Activated CD4-positive, alpha-beta T cell treated with anti-CD3 and anti-CD28 coated beads, Interleukin-2, amount 10 ng/mL, durations not matched to agents 7 days and 5 days (primary cell): Measurements from ENCODE around the gene ARHGEF11. TPM values are rescaled to one million over a fixed set of nuclear protein-coding genes. Genes with fewer than 3 reads are reported as not detected.
A peak's percentile ranks its signal among the peaks of the same experiment; 100 is the strongest.

Experiments
- CTCF ChIA-PET: fragments of 350-600 bp; sonication (Branson Sonifier 250); formaldehyde crosslinking; loops from one replicate; lab custom pipeline; 2021; ENCODE audit warnings: antibody characterized with exemption; lab: Charles Lee
- POLR2A ChIA-PET: fragments of 350-600 bp; sonication (Branson Sonifier 250); formaldehyde crosslinking; loops from one replicate; lab custom pipeline; 2021; ENCODE audit warnings: antibody characterized with exemption; lab: Charles Lee
- DNase-seq: peaks from one replicate; pipeline ENCODE4 v3.0.0-alpha.2; 2020
- H3K27ac Mint-ChIP-seq: one replicate; pipeline ENCODE4 v1.8.0; 2021; ENCODE audit warnings: mild to moderate bottlenecking, moderate library complexity, mixed read lengths
- H3K27me3 Mint-ChIP-seq: one replicate; pipeline ENCODE4 v1.8.0; 2021; ENCODE audit warnings: mixed read lengths
- H3K36me3 Mint-ChIP-seq: one replicate; pipeline ENCODE4 v1.8.0; 2021; ENCODE audit warnings: low read depth, mixed read lengths
- H3K4me1 Mint-ChIP-seq: one replicate; pipeline ENCODE4 v1.8.0; 2021; ENCODE audit warnings: mixed read lengths
- H3K4me3 Mint-ChIP-seq: one replicate; pipeline ENCODE4 v1.8.0; 2021; ENCODE audit warnings: mild to moderate bottlenecking, moderate library complexity, mixed read lengths
- H3K9me3 Mint-ChIP-seq: one replicate; pipeline ENCODE4 v1.8.0; 2021; ENCODE audit warnings: mixed read lengths
- total RNA-seq, 2 experiments: library from RNA; stranded (reverse); gene quantifications; one replicate each; pipeline ENCODE4 v1.2.3, GENCODE V29; 2021

ARHGEF11 gene, protein sequence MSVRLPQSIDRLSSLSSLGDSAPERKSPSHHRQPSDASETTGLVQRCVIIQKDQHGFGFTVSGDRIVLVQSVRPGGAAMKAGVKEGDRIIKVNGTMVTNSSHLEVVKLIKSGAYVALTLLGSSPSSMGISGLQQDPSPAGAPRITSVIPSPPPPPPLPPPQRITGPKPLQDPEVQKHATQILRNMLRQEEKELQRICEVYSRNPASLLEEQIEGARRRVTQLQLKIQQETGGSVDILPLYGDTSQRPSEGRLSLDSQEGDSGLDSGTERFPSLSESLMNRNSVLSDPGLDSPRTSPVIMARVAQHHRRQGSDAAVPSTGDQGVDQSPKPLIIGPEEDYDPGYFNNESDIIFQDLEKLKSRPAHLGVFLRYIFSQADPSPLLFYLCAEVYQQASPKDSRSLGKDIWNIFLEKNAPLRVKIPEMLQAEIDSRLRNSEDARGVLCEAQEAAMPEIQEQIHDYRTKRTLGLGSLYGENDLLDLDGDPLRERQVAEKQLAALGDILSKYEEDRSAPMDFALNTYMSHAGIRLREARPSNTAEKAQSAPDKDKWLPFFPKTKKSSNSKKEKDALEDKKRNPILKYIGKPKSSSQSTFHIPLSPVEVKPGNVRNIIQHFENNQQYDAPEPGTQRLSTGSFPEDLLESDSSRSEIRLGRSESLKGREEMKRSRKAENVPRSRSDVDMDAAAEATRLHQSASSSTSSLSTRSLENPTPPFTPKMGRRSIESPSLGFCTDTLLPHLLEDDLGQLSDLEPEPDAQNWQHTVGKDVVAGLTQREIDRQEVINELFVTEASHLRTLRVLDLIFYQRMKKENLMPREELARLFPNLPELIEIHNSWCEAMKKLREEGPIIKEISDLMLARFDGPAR (N-terminal part only)
- 10 to 100 TPM; 33.9 to 38.5 TPM for total RNA-seq

DNA sequence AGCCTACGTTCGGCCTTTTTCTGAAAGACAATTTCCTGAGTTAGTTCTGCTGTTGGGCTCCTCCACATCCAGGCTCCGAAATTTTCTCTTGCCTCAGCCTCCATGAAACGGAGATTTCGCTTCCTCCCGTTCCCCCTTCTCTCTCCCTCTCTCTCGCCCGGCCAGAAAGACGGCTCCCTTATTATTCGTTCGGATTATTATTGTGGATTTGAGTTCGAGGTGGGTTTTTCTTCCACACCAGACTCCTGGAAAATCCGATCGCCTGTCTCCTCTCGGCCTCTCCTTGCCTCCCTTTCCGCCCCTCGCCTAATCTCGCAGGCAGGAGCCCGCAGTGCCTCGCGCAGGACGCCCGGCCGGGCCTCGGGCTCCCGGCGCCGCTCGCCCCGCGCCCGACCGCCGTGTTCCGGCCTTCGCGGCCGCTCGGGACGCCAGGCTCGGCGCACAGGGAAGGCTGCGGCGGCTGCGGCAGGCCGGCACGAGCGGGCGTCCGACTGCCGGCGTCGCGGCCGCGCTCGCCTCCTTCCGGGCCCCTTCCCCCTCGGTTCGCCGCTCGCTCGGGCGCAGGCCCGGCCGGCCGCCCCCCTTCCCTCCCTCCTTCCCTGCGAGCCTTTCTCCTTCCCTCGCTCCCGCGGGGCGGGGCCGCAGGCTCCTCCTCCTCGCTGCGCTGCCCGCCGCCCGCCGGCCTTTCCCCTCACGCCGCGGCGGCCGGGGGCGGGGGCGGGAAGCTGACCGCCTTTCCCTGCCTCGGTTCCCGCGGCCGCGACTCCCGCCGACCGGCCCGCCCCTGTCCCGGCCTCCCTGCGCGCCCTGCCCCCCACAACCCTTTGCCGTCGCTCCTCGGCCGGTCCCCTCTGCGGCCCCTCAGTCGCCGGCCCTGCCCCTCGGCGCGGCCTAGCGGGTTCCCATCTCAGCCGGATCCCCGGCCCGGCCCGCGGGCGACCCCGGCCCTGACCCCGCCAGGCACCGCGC lies at the start of gene ARHGEF11:
Gene ARHGEF11 (minus strand): TSS at position 493 of the 969 bp plus-strand sequence. CDS start 1,412 bp downstream, outside the sequence.
- H3K9me3 Mint-ChIP-seq, result no peaks in the 10 kb centered on the region
- peak within 1 kb of the TSS; percentile 71 for H3K4me3 Mint-ChIP-seq
- H3K4me1 Mint-ChIP-seq, result peaks cover 12% of the 10 kb centered on the region
- CTCF ChIA-PET, result no interaction called here
- H3K36me3 Mint-ChIP-seq, result peaks cover 3% of the 10 kb centered on the region
- peaks cover 81% of the 10 kb centered on the region for H3K27me3 Mint-ChIP-seq
- POLR2A ChIA-PET, result no interaction called here
- peak within 1 kb of the TSS; percentile 14 for H3K27ac Mint-ChIP-seq
- DNase-seq, result no peak

GRCh38 chr1:157095091-157095490 lies 49.5 kb upstream of the ARHGEF11 start:
- Mint-ChIP-seq H3K4me1 (peaks cover 2% of the 10 kb centered on the region), H3K4me3 (no peak overlapping the region), H3K27me3 (peaks cover under 1% of the 10 kb centered on the region), H3K36me3 (no peaks in the 10 kb centered on the region), H3K27ac (no peak overlapping the region), H3K9me3 (no peaks in the 10 kb centered on the region)
- ChIA-PET POLR2A (no interaction called here), CTCF (interaction anchor here (0.6 to 0.8 kb wide), 3 partner anchors 57 to 361 kb away, joined by 3 read pairs; no protein-coding TSS in a partner anchor)
- no peak for DNase-seq

GRCh38 chr1:157092831-157093230 lies 47.3 kb upstream of the ARHGEF11 start:
- Mint-ChIP-seq H3K4me3 (no peak overlapping the region), H3K36me3 (no peaks in the 10 kb centered on the region), H3K27ac (no peak overlapping the region), H3K9me3 (no peaks in the 10 kb centered on the region), H3K27me3 (peaks cover 3% of the 10 kb centered on the region), H3K4me1 (no peaks in the 10 kb centered on the region)
- ChIA-PET POLR2A (no interaction called here), CTCF (interaction anchor here (1.1 kb wide), 1 partner anchor 64 kb away, joined by 6 read pairs; no protein-coding TSS in a partner anchor)
- DNase-seq, result no peak

DNA sequence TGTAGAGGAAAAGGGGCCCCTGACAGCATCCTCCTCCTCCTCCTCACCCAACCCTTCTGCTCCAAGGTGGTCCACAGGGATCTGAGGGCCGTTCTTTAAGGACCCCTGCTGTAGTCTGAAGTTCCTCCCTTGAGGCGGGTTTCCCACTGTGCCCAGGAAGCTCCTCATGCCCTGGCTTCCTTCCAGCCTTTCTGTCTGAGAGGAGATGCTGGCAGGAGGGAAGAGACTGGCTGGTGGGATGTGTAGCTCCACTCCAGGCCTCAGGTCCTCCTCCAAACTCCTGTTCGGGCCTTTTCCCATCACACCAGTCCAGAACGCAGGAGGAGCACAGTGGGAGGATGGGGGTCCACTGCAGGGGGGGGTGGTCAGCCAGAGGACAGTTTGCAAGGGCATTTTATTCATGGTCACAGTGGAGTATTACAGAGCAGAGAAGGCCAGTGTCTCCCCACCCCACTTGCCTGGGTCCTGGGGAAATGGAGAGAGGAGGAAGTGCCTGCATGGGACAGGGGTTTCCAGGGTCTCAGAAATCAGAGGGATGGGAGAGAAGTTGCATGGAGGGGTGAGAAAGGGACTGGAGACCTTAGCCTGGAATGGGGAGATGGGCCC lies 46.2 kb upstream of the ARHGEF11 start:
- no peaks in the 10 kb centered on the region for H3K9me3 Mint-ChIP-seq
- ChIA-PET POLR2A (no interaction called here), CTCF (interaction anchor here (0.6 to 5.4 kb wide), 4 partner anchors 61 to 448 kb away, joined by 3 to 176 read pairs (median 8); no protein-coding TSS in a partner anchor)
- H3K4me1 Mint-ChIP-seq, result no peaks in the 10 kb centered on the region
- no peaks in the 10 kb centered on the region for H3K36me3 Mint-ChIP-seq
- DNase-seq, result no peak
- H3K4me3 Mint-ChIP-seq, result no peak overlapping the region
- peaks cover 3% of the 10 kb centered on the region for H3K27me3 Mint-ChIP-seq
- H3K27ac Mint-ChIP-seq, result no peak overlapping the region

DNA sequence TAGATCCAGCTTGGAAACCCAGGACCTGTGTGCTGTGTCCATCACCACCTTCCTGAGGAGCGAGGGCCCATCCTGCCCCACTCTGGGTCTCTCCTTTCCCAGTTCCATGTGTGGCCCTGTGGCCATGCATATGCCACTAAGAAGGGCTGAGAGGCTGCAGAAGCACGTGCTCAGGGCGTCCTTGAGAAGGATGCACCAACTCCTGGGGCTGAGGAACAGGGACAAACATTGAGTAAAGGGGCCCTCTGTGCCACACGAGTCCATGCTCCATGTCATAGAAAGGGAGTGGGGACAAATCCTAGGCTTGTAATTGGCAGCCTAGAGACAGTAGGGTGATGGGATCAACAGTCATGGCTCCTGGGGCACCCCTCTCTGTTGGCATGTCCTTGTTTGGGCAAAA lies 45.6 kb upstream of the ARHGEF11 start:
- POLR2A ChIA-PET, result no interaction called here

GRCh38 chr1:157090771-157091170 lies 45.2 kb upstream of the ARHGEF11 start:
- Mint-ChIP-seq H3K36me3 (no peaks in the 10 kb centered on the region), H3K4me3 (no peak overlapping the region), H3K4me1 (no peaks in the 10 kb centered on the region), H3K27ac (no peak overlapping the region), H3K9me3 (no peaks in the 10 kb centered on the region), H3K27me3 (peaks cover 3% of the 10 kb centered on the region)
- DNase-seq, result no peak
- ChIA-PET CTCF (interaction anchor here (0.6 to 5.4 kb wide), 14 partner anchors 10 to 1022 kb away, joined by 3 to 176 read pairs (median 9); no protein-coding TSS in a partner anchor), POLR2A (interaction anchor here (1.3 kb wide), 1 partner anchor 65 kb away, joined by 5 read pairs; no protein-coding TSS in a partner anchor)

More for the DNA sequence above, 45.6 kb upstream of the ARHGEF11 start:
- DNase-seq, result no peak
- Mint-ChIP-seq H3K27ac (no peak overlapping the region), H3K4me1 (no peaks in the 10 kb centered on the region), H3K9me3 (no peaks in the 10 kb centered on the region), H3K36me3 (no peaks in the 10 kb centered on the region), H3K27me3 (peaks cover 3% of the 10 kb centered on the region), H3K4me3 (no peak overlapping the region)
- CTCF ChIA-PET, result interaction anchor here (0.6 to 5.4 kb wide), 10 partner anchors 10 to 1022 kb away, joined by 3 to 176 read pairs (median 12); no protein-coding TSS in a partner anchor

DNA sequence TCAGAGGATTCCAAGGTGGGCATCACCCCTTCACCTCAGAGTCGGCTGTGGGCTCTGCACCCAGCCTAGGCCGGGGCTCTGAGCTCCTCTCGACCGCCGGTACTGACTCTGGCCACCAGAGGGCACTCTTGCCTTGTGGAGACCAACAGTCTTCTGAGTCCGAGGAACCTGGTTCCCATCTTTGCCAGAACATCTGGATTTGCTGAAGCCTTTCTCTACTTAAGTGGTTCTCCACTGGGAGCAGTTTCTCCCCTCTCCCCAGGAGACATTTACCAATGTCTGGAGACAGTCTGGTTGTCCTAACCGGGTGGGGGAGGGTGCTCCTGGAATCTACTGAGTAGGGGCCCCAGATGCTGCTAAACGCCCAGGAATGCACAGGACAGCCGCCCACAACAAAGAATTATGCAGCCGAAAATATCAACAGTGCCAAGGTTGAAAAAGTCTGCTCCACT lies 44.7 kb upstream of the ARHGEF11 start:
- peak; percentile 90 for DNase-seq
- H3K9me3 Mint-ChIP-seq, result no peaks in the 10 kb centered on the region
- H3K4me1 Mint-ChIP-seq, result no peaks in the 10 kb centered on the region
- POLR2A ChIA-PET, result interaction anchor here (1.3 kb wide), 1 partner anchor 66 kb away, joined by 5 read pairs; no protein-coding TSS in a partner anchor
- H3K4me3 Mint-ChIP-seq, result no peak overlapping the region
- no peak overlapping the region for H3K27ac Mint-ChIP-seq
- peaks cover 3% of the 10 kb centered on the region for H3K27me3 Mint-ChIP-seq
- CTCF ChIA-PET, result interaction anchor here (0.6 to 5.4 kb wide), 25 partner anchors 9 to 273 kb away, joined by 3 to 176 read pairs (median 4); no protein-coding TSS in a partner anchor
- no peaks in the 10 kb centered on the region for H3K36me3 Mint-ChIP-seq

- H3K4me1 Mint-ChIP-seq, result no peaks in the 10 kb centered on the region
- H3K27me3 Mint-ChIP-seq, result peaks cover 3% of the 10 kb centered on the region
- no peaks in the 10 kb centered on the region for H3K9me3 Mint-ChIP-seq
- H3K36me3 Mint-ChIP-seq, result no peaks in the 10 kb centered on the region
- CTCF ChIA-PET, result interaction anchor here (0.6 to 5.4 kb wide), 25 partner anchors 9 to 274 kb away, joined by 3 to 176 read pairs (median 4); no protein-coding TSS in a partner anchor
- POLR2A ChIA-PET, result interaction anchor here (1.3 kb wide), 1 partner anchor 66 kb away, joined by 5 read pairs; no protein-coding TSS in a partner anchor
- DNase-seq, result no peak
- H3K4me3 Mint-ChIP-seq, result no peak overlapping the region
- H3K27ac Mint-ChIP-seq, result no peak overlapping the region
Observed at GRCh38 chr1:157089789-157090188, 44.2 kb upstream of the ARHGEF11 start.

GRCh38 chr1:157088607-157089006 lies 43.1 kb upstream of the ARHGEF11 start:
- no peak for DNase-seq
- H3K36me3 Mint-ChIP-seq, result no peaks in the 10 kb centered on the region
- H3K27me3 Mint-ChIP-seq, result peaks cover 3% of the 10 kb centered on the region
- no peaks in the 10 kb centered on the region for H3K4me1 Mint-ChIP-seq
- ChIA-PET CTCF (interaction anchor here (5.4 kb wide), 1 partner anchor 64 kb away, joined by 176 read pairs; no protein-coding TSS in a partner anchor), POLR2A (no interaction called here)
- no peak overlapping the region for H3K4me3 Mint-ChIP-seq
- no peak overlapping the region for H3K27ac Mint-ChIP-seq
- no peaks in the 10 kb centered on the region for H3K9me3 Mint-ChIP-seq

DNA sequence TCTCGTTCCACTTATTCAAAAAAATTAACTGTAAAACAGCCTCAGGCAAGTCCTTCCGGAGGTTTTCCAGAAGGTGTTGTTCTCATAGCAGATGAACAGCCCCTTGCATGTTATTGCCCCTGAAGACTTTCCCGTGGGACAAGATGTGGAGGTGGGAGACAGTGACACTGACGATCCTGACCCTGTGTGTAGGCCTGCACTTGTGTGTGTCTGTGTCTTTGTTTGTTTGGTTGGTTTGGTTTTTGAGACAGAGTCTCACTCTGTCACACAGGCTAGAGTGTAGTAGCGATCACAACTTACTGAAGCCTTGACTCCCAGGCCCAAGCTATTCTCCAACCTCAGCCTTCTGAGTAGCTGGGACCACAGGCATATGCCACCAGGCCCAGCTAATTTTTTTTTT lies 41.5 kb upstream of the ARHGEF11 start:
- Mint-ChIP-seq H3K4me1 (no peaks in the 10 kb centered on the region), H3K9me3 (no peaks in the 10 kb centered on the region), H3K27ac (no peak overlapping the region), H3K4me3 (no peak overlapping the region), H3K36me3 (no peaks in the 10 kb centered on the region), H3K27me3 (peaks cover 13% of the 10 kb centered on the region)
- no peak for DNase-seq
- CTCF ChIA-PET, result interaction anchor here (0.6 to 5.4 kb wide), 3 partner anchors 48 to 422 kb away, joined by 3 to 176 read pairs (median 5); no protein-coding TSS in a partner anchor
- POLR2A ChIA-PET, result no interaction called here

GRCh38 chr1:157086299-157086698 lies 40.8 kb upstream of the ARHGEF11 start:
- H3K4me3 Mint-ChIP-seq, result no peak overlapping the region

More at GRCh38 chr1:157086299-157086698, 40.8 kb upstream of the ARHGEF11 start:
- H3K9me3 Mint-ChIP-seq, result no peaks in the 10 kb centered on the region
- DNase-seq, result no peak
- no peak overlapping the region for H3K27ac Mint-ChIP-seq
- POLR2A ChIA-PET, result no interaction called here
- H3K4me1 Mint-ChIP-seq, result no peaks in the 10 kb centered on the region
- CTCF ChIA-PET, result interaction anchor here (0.6 to 5.4 kb wide), 2 partner anchors 66 to 422 kb away, joined by 5 to 176 read pairs; no protein-coding TSS in a partner anchor
- peaks cover 13% of the 10 kb centered on the region for H3K27me3 Mint-ChIP-seq
- no peaks in the 10 kb centered on the region for H3K36me3 Mint-ChIP-seq
